Gastroesophageal sphincter (tissue), 4 donors: ENCODE data around the gene SAE1. TPM values are rescaled to one million over a fixed set of nuclear protein-coding genes. Genes with fewer than 3 reads are reported as not detected.

Experiments
- ATAC-seq: fragments of 150-250 bp; one replicate; pipeline ENCODE4 v1.9.1; 2016; ENCODE audit warnings: mild to moderate bottlenecking, moderate library complexity
- H3K27ac ChIP-seq, 4 donors: fragments of 200-600 bp; sonication (generic) in 3 of 4; 1 replicate in 3 of 4; 2 replicates in 1 of 4; pipeline ENCODE4 v1.5.1; 2016 to 2019
- H3K27me3 ChIP-seq: fragments of 200-600 bp; sonication (generic); one replicate; pipeline ENCODE4 v1.5.1; 2019
- H3K36me3 ChIP-seq, 2 donors: fragments of 200-600 bp; sonication (generic); one replicate each; pipeline ENCODE4 v1.5.1; 2019; ENCODE audit warnings: control low read depth in 1 of 2
- H3K4me1 ChIP-seq, 3 donors: fragments of 200-600 bp; sonication (generic); 1 replicate in 2 of 3; 2 replicates in 1 of 3; pipeline ENCODE4 v1.5.1; 2016 to 2019; ENCODE audit warnings: control low read depth in 2 of 3
- H3K4me3 ChIP-seq, 2 donors: fragments of 200-600 bp; sonication (generic); one replicate each; pipeline ENCODE4 v1.5.1; 2019; ENCODE audit warnings: mild to moderate bottlenecking in 1 of 2, moderate library complexity in 1 of 2
- H3K9me3 ChIP-seq, 3 donors: fragments of 200-600 bp; sonication (generic); one replicate each; pipeline ENCODE4 v1.5.1; 2017 to 2019; ENCODE audit warnings: control low read depth in 2 of 3
- CTCF ChIP-seq, 4 experiments: fragments of 200-600 bp in 2 of 4; fragments of 450-650 bp in 2 of 4; sonication (generic) in 1 of 4; IDR thresholded peaks; one replicate each; pipeline ENCODE4 v1.5.1; 2017 to 2019; ENCODE audit warnings: antibody characterized with exemption in 4 of 4, mild to moderate bottlenecking in 2 of 4, moderate library complexity in 2 of 4
- EP300 ChIP-seq: sonication (generic); formaldehyde crosslinking; IDR thresholded peaks from one replicate; pipeline ENCODE4 v1.6.1; 2017; ENCODE audit warnings: antibody characterized with exemption, mild to moderate bottlenecking
- POLR2A ChIP-seq, 2 donors: fragments of 450-650 bp; IDR thresholded peaks; one replicate each; pipeline ENCODE4 v1.6.1; 2017; ENCODE audit warnings: antibody characterized with exemption in 2 of 2, mild to moderate bottlenecking in 2 of 2, moderate library complexity in 1 of 2
- POLR2AphosphoS5 ChIP-seq: sonication (generic); formaldehyde crosslinking; IDR thresholded peaks from one replicate; pipeline ENCODE4 v1.6.1; 2017; ENCODE audit warnings: antibody characterized with exemption
- WGBS, 2 donors: methylation state at CpG; one replicate each; pipeline ENCODE4 v1.1.5; 2018; ENCODE audit warnings: low coverage in 1 of 2; 5-methylcytosine and 5-hydroxymethylcytosine counted together
- small RNA-seq, 4 donors: library from RNA; depleted of rRNA; stranded (forward); fragments of <200 nt; gene quantifications; one replicate each; pipeline ENCODE3, GENCODE V24; 2016
- total RNA-seq, 4 donors: library from RNA; depleted of rRNA; stranded (reverse); fragments of >200 nt; gene quantifications; one replicate each; pipeline ENCODE4 v1.1.0, GENCODE V29; 2016

SAE1 gene
- total RNA-seq, 4 donors from 2014 or later = 134 to 157 (median 153) TPM

- H3K9me3 ChIP-seq = no peaks in the 10 kb centered on the region
- 8 to 33% methylated on average over 2 to 8 of the region's 29 CpGs for WGBS, 2 donors
- peak; percentile 71 for ATAC-seq
- peaks cover 0 to 45% of the 10 kb centered on the region in 2 donors for H3K36me3 ChIP-seq
- H3K27ac ChIP-seq = peak overlapping the region; percentile 70 to 99 (median 90)
- no peaks in the 10 kb centered on the region for H3K27me3 ChIP-seq
- peak overlapping the region; percentile 12 to 61 for H3K4me3 ChIP-seq
- TF ChIP-seq EP300 = no peak
- no peak for TF ChIP-seq CTCF (IDR thresholded peaks at IDR 0.05)
- TF ChIP-seq POLR2AphosphoS5 = peak; percentile 65
- TF ChIP-seq POLR2A (IDR thresholded peaks at IDR 0.05) = peak in 1 of 2 donors; percentile 13
- peaks cover 3 to 47% (median 16%) of the 10 kb centered on the region in 3 donors for H3K4me1 ChIP-seq
Observed at GRCh38 chr19:47257411-47258169, 127.0 kb downstream of the SAE1 start.

- H3K4me3 ChIP-seq = peak overlapping the region in 1 of 2 donors; percentile 61
- peaks cover 3 to 47% (median 16%) of the 10 kb centered on the region in 3 donors for H3K4me1 ChIP-seq
- ATAC-seq = no peak
- H3K36me3 ChIP-seq = peaks cover 0 to 53% of the 10 kb centered on the region in 2 donors
- WGBS, 2 donors = 87 to 91% methylated on average over 3 to 8 of the region's 9 CpGs
- H3K27me3 ChIP-seq = no peaks in the 10 kb centered on the region
- TF ChIP-seq POLR2A (IDR thresholded peaks at IDR 0.05) = no peak
- H3K9me3 ChIP-seq = no peaks in the 10 kb centered on the region
- H3K27ac ChIP-seq = peak overlapping the region in 3 of 4 donors; percentile 89 to 99 (median 91)
Observed at GRCh38 chr19:47258434-47258833, 127.8 kb downstream of the SAE1 start.

GRCh38 chr19:47258895-47259555, 128.4 kb downstream of the SAE1 start:
- Histone ChIP-seq H3K27me3 (no peaks in the 10 kb centered on the region), H3K27ac (peak overlapping the region in 3 of 4 donors; percentile 89 to 99 (median 91)), H3K9me3 (no peaks in the 10 kb centered on the region), H3K4me3 (no peak overlapping the region), H3K36me3 (peaks cover 0 to 59% of the 10 kb centered on the region in 2 donors), H3K4me1 (peaks cover 3 to 47% (median 16%) of the 10 kb centered on the region in 3 donors)
- ATAC-seq = no peak
- WGBS, 2 donors = 95% methylated on average over 5 of the region's 6 CpGs; no CpG with 5 or more reads in 1 of the 2 donors
- TF ChIP-seq CTCF (IDR thresholded peaks at IDR 0.05) (no peak), EP300 (no peak), POLR2A (IDR thresholded peaks at IDR 0.05) (no peak), POLR2AphosphoS5 (no peak)

Small RNAs within 50 kb of the gene (small RNA-seq; reads per million reads assigned to genes)
- gene MIR3190 = 0 reads per million in 4 donors

Other genes starting within 250 kb of the SAE1 start
- gene NPAS1, start 111.0 kb upstream of the SAE1 start, total RNA-seq = under 1 TPM in 1 of 4 donors, not detected in 3; 0.85 TPM
- 10 to 100 TPM in 3 of 4 donors, 1 to 10 TPM in 1; 7.3 to 55.6 (median 33.4) TPM for gene TMEM160, start 82.2 kb upstream of the SAE1 start, total RNA-seq
- gene ZC3H4, start 17.1 kb upstream of the SAE1 start, total RNA-seq = 10 to 100 TPM; 22.5 to 28.7 (median 24.9) TPM
- 10 to 100 TPM in 2 of 4 donors, 1 to 10 TPM in 2; 3.6 to 11.4 (median 10.2) TPM for gene BBC3, start 100.4 kb downstream of the SAE1 start, total RNA-seq
- 10 to 100 TPM; 17.3 to 36.9 (median 28.5) TPM for gene CCDC9, start 125.7 kb downstream of the SAE1 start, total RNA-seq
- gene INAFM1, start 144.1 kb downstream of the SAE1 start, total RNA-seq = 10 to 100 TPM in 2 of 4 donors, 1 to 10 TPM in 2; 5.0 to 14.7 (median 11.7) TPM
- gene C5AR1, start 179.0 kb downstream of the SAE1 start, total RNA-seq = 10 to 100 TPM in 1 of 4 donors, 1 to 10 TPM in 3; 1.4 to 19.7 (median 7.0) TPM
- gene C5AR2, start 201.3 kb downstream of the SAE1 start, total RNA-seq = 1 to 10 TPM in 2 of 4 donors, under 1 TPM in 2; 0.15 to 2.3 (median 1.2) TPM
- gene DHX34, start 218.5 kb downstream of the SAE1 start, total RNA-seq = 10 to 100 TPM in 2 of 4 donors, 1 to 10 TPM in 2; 8.7 to 16.0 (median 12.3) TPM